HepG2 (cell line): ENCODE data around the gene ATRIP. TPM values are rescaled to one million over a fixed set of nuclear protein-coding genes. Genes with fewer than 3 reads are reported as not detected.

Experiments used
- ARNTL ChIP-seq: sonication (generic); formaldehyde crosslinking; IDR thresholded peaks from 2 replicates; pipeline ENCODE4 v1.4.0; 2020; ENCODE audit warnings: mild to moderate bottlenecking, missing genetic modification reagents
- ASH2L ChIP-seq: fragments of 300-600, 200-600 bp; sonication (generic); IDR thresholded peaks from 2 replicates; pipeline ENCODE4 v1.7.0; 2017; ENCODE audit warnings: low read depth, mild to moderate bottlenecking, moderate library complexity, mixed read lengths, low read length; ENCODE audit not compliant: insufficient read length
- BORCS8-MEF2B ChIP-seq: sonication (generic); formaldehyde crosslinking; IDR thresholded peaks from 2 replicates; pipeline ENCODE4 v1.8.0; 2022; ENCODE audit warnings: mild to moderate bottlenecking, missing genetic modification reagents
- CREB1 ChIP-seq, 2 experiments: fragments of 450-650 bp in 1 of 2; IDR thresholded peaks; 2 replicates each; pipeline ENCODE4 v1.6.1; 2016 to 2017; ENCODE audit warnings: control low read depth in 1 of 2, mild to moderate bottlenecking in 1 of 2, missing compliant biosample characterization in 1 of 2, missing genetic modification characterization in 1 of 2
- ELF4 ChIP-seq: sonication (generic); formaldehyde crosslinking; IDR thresholded peaks from 2 replicates; pipeline ENCODE4 v1.5.0; 2020; ENCODE audit warnings: missing genetic modification reagents, mild to moderate bottlenecking, moderate library complexity, borderline replicate concordance
- FLYWCH1 ChIP-seq: sonication (generic); formaldehyde crosslinking; IDR thresholded peaks from 2 replicates; pipeline ENCODE4 v1.8.1; 2023; ENCODE audit warnings: mild to moderate bottlenecking, missing genetic modification reagents
- FOXC1 ChIP-seq: sonication (generic); formaldehyde crosslinking; IDR thresholded peaks from 2 replicates; pipeline ENCODE4 v1.8.0; 2022; ENCODE audit warnings: mild to moderate bottlenecking, missing genetic modification reagents, borderline replicate concordance
- FOXJ3 ChIP-seq: sonication (generic); formaldehyde crosslinking; IDR thresholded peaks from 2 replicates; pipeline ENCODE4 v1.4.0; 2020; ENCODE audit warnings: missing genetic modification reagents, mild to moderate bottlenecking, borderline replicate concordance
- GMEB1 ChIP-seq: sonication (generic); formaldehyde crosslinking; IDR thresholded peaks from 2 replicates; pipeline ENCODE4 v1.5.1; 2020; ENCODE audit warnings: missing genetic modification reagents, mild to moderate bottlenecking, borderline replicate concordance
- HHEX ChIP-seq: IDR thresholded peaks from 2 replicates; pipeline ENCODE4 v1.6.1; 2016; ENCODE audit warnings: control low read depth
- RBAK ChIP-seq: sonication (generic); formaldehyde crosslinking; IDR thresholded peaks from 2 replicates; pipeline ENCODE4 v1.5.1; 2020; ENCODE audit warnings: mild to moderate bottlenecking, missing genetic modification reagents
- SNAPC4 ChIP-seq: sonication (generic); formaldehyde crosslinking; IDR thresholded peaks from 2 replicates; pipeline ENCODE4 v1.4.0; 2020; ENCODE audit warnings: mild to moderate bottlenecking, missing genetic modification reagents
- TBP ChIP-seq: sonication (generic); formaldehyde crosslinking; IDR thresholded peaks from 2 replicates; pipeline ENCODE4 v1.5.0; 2020; ENCODE audit warnings: missing genetic modification reagents
- ZNF138 ChIP-seq: sonication (generic); formaldehyde crosslinking; IDR thresholded peaks from 2 replicates; pipeline ENCODE4 v1.5.0; 2020; ENCODE audit warnings: mild to moderate bottlenecking, low read depth, missing genetic modification reagents
- ZNF331 ChIP-seq: sonication (generic); formaldehyde crosslinking; IDR thresholded peaks from 2 replicates; pipeline ENCODE4 v1.4.0; 2020; ENCODE audit warnings: missing genetic modification reagents
- ZNF367 ChIP-seq: sonication (generic); formaldehyde crosslinking; IDR thresholded peaks from 2 replicates; pipeline ENCODE4 v1.4.0; 2020; ENCODE audit warnings: missing genetic modification reagents, borderline replicate concordance
- ZNF557 ChIP-seq: sonication (generic); formaldehyde crosslinking; IDR thresholded peaks from 2 replicates; pipeline ENCODE4 v1.4.0; 2020; ENCODE audit warnings: missing genetic modification reagents
- ZNF607 ChIP-seq: sonication (generic); formaldehyde crosslinking; IDR thresholded peaks from 2 replicates; pipeline ENCODE4 v1.5.1; 2020; ENCODE audit warnings: missing genetic modification reagents, mild to moderate bottlenecking, borderline replicate concordance
- ZNF839 ChIP-seq: sonication (generic); formaldehyde crosslinking; IDR thresholded peaks from 2 replicates; pipeline ENCODE4 v1.4.0; 2020; ENCODE audit warnings: missing genetic modification reagents, mild to moderate bottlenecking, borderline replicate concordance
- polyA plus RNA-seq, 8 experiments: library from polyadenylated mRNA; depleted of rRNA in 3 of 8; stranded (reverse) in 7 of 8; unstranded in 1 of 8; fragments of >200 nt; fragmentation: Illumina TruSeq in 4 of 8; extraction: Trizol in 4 of 8; gene quantifications; 2 replicates each; pipeline versions ENCODE4 v1.2.1 to v1.2.3, GENCODE V29; 2011 to 2016; ENCODE audit warnings: low read depth in 4 of 8, missing spikeins in 1 of 8, mixed read lengths in 1 of 8; ENCODE audit not compliant: insufficient read depth in 1 of 8
- total RNA-seq, 5 experiments: library from RNA; depleted of rRNA; stranded (reverse); fragments of >200 nt; fragmentation: Illumina TruSeq; extraction: Trizol; gene quantifications; 2 replicates each; pipeline ENCODE4 v1.2.3, GENCODE V29; 2016; ENCODE audit warnings: low read depth in 1 of 5
- TF ChIP-seq, protein P1 (sequence below): sonication (generic); formaldehyde crosslinking; IDR thresholded peaks from 2 replicates; pipeline ENCODE4 v1.8.1; 2023; ENCODE audit warnings: mild to moderate bottlenecking, missing genetic modification reagents
- TF ChIP-seq, protein P2 (sequence below): sonication (generic); formaldehyde crosslinking; IDR thresholded peaks from 2 replicates; pipeline ENCODE4 v1.4.0; 2020; ENCODE audit warnings: missing genetic modification reagents

ATRIP gene
- total and polyA plus RNA-seq, 2 of the 13 experiments (the other 11 are each of a cell fraction or from before 2014, with no cell fraction given): 5.1 to 12.5 TPM

DNA sequence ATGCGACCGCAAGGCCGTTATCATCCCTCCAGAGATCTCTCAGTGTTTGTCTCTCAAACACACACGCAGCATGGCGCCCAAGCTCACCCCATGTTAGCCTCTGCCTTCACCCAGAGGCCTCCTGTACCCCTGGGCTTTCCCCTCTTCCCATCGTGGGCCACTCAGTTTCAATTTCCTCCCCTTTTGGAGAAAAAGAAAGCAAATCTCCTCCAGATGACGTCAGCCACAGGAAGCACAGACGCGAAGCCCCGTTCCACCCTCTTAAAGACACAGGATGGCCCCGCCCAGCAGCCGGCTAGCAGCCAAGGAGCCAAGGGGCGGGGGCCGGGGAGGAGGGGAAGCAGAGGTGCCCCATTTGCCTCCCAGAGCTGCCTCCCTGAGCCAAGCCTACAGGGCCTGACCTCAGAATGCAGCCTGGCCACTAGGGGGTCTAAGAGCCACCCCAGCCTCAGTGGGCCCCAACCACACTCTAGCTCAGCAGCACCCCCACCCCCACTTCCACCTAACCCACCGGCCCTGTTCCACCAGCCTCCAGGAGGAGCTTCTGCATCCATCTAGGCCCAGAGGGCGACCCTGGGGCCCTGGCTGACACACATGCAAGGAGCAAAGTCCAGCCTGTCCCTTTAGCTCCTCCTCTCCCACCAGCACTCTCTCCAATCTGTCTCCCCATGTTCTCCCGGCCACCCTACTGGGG, 26.5 kb downstream of the ATRIP start (continued):
- TF ChIP-seq ZNF607 (peak; percentile 77; the same call in 1 of the 2 replicates), HHEX (CRISPR knock-in tag) (no peak; the same call in 1 of the 2 replicates), CREB1 (IDR thresholded peaks at IDR 0.05) (peak; percentile 89), CREB1 (CRISPR knock-in tag; IDR thresholded peaks at IDR 0.05) (peak; percentile 90), ZNF839 (CRISPR knock-in tag) (peak; percentile 65; the same call in 1 of the 2 replicates), ZNF557 (no peak), FOXJ3 (no peak), ZNF367 (CRISPR knock-in tag) (no peak), ASH2L (peak; percentile 91), ZNF331 (CRISPR knock-in tag) (peak; percentile 39), ZNF138 (CRISPR knock-in tag) (no peak), ELF4 (CRISPR knock-in tag) (no peak), FOXC1 (peak; percentile 91), RBAK (CRISPR knock-in tag) (no peak), GMEB1 (CRISPR knock-in tag) (peak; percentile 46; the same call in 1 of the 2 replicates), TBP (CRISPR knock-in tag) (no peak), SNAPC4 (no peak), ARNTL (CRISPR knock-in tag) (no peak; the same call in 1 of the 2 replicates), BORCS8-MEF2B (CRISPR knock-in tag) (peak; percentile 28; the same call in 1 of the 2 replicates), FLYWCH1 (CRISPR knock-in tag) (no peak)
- TF ChIP-seq, protein P1, sequence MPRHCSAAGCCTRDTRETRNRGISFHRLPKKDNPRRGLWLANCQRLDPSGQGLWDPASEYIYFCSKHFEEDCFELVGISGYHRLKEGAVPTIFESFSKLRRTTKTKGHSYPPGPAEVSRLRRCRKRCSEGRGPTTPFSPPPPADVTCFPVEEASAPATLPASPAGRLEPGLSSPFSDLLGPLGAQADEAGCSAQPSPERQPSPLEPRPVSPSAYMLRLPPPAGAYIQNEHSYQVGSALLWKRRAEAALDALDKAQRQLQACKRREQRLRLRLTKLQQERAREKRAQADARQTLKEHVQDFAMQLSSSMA (CRISPR knock-in tag): no peak
- TF ChIP-seq, protein P2, sequence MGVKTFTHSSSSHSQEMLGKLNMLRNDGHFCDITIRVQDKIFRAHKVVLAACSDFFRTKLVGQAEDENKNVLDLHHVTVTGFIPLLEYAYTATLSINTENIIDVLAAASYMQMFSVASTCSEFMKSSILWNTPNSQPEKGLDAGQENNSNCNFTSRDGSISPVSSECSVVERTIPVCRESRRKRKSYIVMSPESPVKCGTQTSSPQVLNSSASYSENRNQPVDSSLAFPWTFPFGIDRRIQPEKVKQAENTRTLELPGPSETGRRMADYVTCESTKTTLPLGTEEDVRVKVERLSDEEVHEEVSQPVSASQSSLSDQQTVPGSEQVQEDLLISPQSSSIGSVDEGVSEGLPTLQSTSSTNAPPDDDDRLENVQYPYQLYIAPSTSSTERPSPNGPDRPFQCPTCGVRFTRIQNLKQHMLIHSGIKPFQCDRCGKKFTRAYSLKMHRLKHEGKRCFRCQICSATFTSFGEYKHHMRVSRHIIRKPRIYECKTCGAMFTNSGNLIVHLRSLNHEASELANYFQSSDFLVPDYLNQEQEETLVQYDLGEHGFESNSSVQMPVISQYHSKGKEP (CRISPR knock-in tag): no peak
